Measurements from ENCODE around the gene SRSF3.
"Not testable (repeated sequence)": the region's sequence is repeated elsewhere in the genome, so short reads cannot be mapped to it uniquely, and the experiment has no call there.

Gene SRSF3

DNA sequence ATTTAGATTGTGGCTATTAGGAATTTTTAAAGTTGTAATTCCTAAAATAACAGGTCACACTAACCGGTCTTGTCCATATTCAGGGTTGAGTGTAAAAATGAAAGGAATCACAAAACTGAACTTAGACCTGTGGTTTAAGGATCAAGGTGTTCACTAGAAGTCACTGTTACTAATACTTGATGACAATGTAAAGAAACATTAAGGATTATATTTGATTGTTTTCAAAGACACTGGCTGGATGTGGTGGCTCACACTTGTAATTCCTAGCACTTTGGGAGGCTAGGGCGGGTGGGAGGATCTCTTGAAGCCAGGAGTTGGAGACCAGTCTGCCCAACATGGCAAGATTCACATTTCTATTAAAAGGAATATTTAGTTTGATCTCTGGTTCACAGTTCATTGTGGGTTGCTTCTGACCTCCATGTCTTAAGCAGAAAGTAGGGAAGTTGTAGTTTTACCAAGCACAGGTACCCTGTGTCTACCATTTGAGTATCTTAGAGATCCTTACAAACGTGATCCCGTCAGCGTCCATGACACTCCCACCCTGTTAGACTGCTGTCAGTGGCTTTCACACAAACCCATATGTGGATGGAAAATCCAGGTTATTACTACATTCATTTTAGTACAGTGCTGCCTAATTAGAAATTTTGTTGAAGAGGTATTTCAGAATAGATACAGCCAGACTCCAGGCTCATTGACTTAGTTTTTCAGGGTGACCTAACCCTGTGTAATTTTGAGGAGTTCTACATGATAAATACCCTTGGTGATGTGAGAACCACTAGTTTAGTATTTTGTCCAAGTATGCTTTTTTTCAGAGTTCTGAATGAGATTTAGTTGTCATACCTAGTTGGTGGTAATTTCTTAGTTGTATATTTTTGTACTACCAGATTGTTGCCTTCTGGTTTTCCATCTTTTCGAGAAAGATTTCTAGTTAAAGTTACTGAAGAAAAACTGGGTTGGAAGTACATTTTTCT lies 10.2 kb downstream of the SRSF3 start:
- Histone ChIP-seq H3K36me3 (ENCODE audit: control insufficient read depth, insufficient read depth, low read length) (peaks cover 79% of the 10 kb centered on the region), H3K4me3 (ENCODE audit: insufficient read depth, low read depth, low read length) (no peak overlapping the region), H3K9me3 (ENCODE audit: control insufficient read depth, low read length) (no peaks in the 10 kb centered on the region), H3K27me3 (ENCODE audit: control insufficient read depth, insufficient read depth, low read length, poor library complexity, severe bottlenecking) (no peaks in the 10 kb centered on the region), H3K27ac (ENCODE audit: insufficient read depth, low read depth, low read length, poor library complexity, severe bottlenecking) (no peak overlapping the region), H3K4me1 (ENCODE audit: control insufficient read depth, insufficient read depth, low read length) (peaks cover 11% of the 10 kb centered on the region)
- 96% methylated on average over 6 of the region's 6 CpGs for WGBS, 2 experiments

DNA sequence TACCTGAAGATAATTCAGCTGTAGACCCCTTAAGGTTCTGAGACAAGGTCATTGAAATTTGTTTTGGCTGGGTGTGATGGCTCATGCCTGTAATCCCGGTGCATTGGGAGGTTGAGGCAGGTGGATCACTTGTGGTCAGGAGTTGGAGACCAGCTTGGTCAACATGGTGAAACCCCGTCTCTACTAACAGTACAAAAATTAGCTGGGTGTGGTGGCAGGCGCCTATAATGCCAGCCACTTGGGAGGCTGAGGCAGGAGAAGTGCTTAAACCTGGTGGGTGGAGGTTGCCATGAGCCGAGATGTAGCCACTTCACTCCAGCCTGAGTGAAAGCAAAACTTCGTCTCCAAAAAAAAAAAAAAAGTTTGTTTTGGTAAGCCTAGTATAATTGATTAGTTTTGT lies 11.0 kb downstream of the SRSF3 start:
- H3K4me3 ChIP-seq (ENCODE audit: insufficient read depth, low read depth, low read length) = no peak overlapping the region
- H3K9me3 ChIP-seq (ENCODE audit: control insufficient read depth, low read length) = no peaks in the 10 kb centered on the region
- WGBS, 2 experiments = 96 to 98% methylated on average over 5 of the region's 5 CpGs
- H3K36me3 ChIP-seq (ENCODE audit: control insufficient read depth, insufficient read depth, low read length) = peaks cover 74% of the 10 kb centered on the region
- H3K27ac ChIP-seq (ENCODE audit: insufficient read depth, low read depth, low read length, poor library complexity, severe bottlenecking) = no peak overlapping the region
- H3K4me1 ChIP-seq (ENCODE audit: control insufficient read depth, insufficient read depth, low read length) = peaks cover 3% of the 10 kb centered on the region
- H3K27me3 ChIP-seq (ENCODE audit: control insufficient read depth, insufficient read depth, low read length, poor library complexity, severe bottlenecking) = no peaks in the 10 kb centered on the region

DNA sequence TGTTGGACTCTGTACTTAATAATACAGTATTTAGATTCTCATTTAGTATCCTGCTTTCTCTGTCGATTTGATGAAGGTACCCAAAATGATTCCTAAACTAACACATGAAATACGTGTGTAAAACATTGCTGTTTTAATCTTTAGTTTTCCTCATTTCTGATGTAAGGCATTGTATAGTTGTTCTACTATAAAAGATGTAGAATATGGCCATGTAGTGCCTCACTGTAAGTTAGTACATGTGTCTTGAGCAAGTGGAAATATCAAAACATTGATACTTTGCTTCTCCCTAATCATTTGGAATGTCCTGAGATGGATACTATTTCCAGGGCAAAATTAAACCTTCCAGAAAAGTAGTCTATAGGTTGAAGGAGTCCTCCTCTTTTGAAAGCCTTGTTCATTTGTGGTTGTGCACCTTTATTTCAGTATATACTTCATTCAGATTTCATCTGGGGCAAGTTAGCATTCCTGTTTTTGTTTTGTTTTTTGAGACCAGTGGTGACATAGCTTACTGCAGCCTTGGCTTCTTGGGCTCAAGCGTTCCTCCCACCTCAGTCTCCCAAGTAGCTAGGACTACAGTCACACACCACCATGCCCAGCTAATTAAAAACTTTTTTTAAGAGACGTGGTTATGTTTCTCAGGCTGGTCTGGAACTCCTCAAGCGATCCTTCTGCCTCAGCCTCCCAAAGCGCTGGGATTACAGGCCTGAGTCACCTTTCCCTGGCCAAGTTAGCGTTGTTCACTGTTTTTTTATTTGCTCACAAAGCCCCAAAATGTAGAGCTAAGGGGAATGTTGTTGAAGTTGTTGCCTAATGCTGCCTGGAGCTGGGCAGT lies 11.6 kb downstream of the SRSF3 start:
- Histone ChIP-seq H3K36me3 (ENCODE audit: control insufficient read depth, insufficient read depth, low read length) (peaks cover 72% of the 10 kb centered on the region), H3K27me3 (ENCODE audit: control insufficient read depth, insufficient read depth, low read length, poor library complexity, severe bottlenecking) (no peaks in the 10 kb centered on the region), H3K4me3 (ENCODE audit: insufficient read depth, low read depth, low read length) (no peak overlapping the region), H3K4me1 (ENCODE audit: control insufficient read depth, insufficient read depth, low read length) (no peaks in the 10 kb centered on the region), H3K27ac (ENCODE audit: insufficient read depth, low read depth, low read length, poor library complexity, severe bottlenecking) (peak overlapping the region; percentile 16), H3K9me3 (ENCODE audit: control insufficient read depth, low read length) (no peaks in the 10 kb centered on the region)
- WGBS, 2 experiments = 91 to 95% methylated on average over 7 of the region's 7 CpGs

DNA sequence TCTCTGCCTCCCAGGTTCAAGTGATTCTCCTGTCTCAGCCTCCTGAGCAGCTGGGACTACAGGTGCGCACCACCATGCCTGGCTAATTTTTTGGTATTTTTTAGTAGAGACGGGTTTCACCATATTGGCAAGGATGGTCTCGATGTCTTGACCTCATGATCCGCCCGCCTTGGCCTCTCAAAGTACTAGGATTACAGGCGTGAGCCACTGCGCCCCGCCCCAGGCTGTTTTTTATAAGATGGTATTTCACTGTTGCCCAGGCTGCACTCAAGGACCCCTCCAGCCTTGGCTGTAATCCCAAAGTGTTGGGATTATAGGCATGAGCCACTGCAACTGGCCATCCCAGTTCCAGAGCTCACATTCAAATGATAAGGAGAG lies 13.1 kb downstream of the SRSF3 start:
- 92% methylated on average over 8 of the region's 8 CpGs for WGBS, 2 experiments
- Histone ChIP-seq H3K36me3 (ENCODE audit: control insufficient read depth, insufficient read depth, low read length) (peaks cover 63% of the 10 kb centered on the region), H3K27ac (ENCODE audit: insufficient read depth, low read depth, low read length, poor library complexity, severe bottlenecking) (peak overlapping the region; percentile 2)
- not testable (repeated sequence) for H3K4me3 ChIP-seq (ENCODE audit: insufficient read depth, low read depth, low read length); H3K4me1 ChIP-seq (ENCODE audit: control insufficient read depth, insufficient read depth, low read length); H3K27me3 ChIP-seq (ENCODE audit: control insufficient read depth, insufficient read depth, low read length, poor library complexity, severe bottlenecking); H3K9me3 ChIP-seq (ENCODE audit: control insufficient read depth, low read length)

DNA sequence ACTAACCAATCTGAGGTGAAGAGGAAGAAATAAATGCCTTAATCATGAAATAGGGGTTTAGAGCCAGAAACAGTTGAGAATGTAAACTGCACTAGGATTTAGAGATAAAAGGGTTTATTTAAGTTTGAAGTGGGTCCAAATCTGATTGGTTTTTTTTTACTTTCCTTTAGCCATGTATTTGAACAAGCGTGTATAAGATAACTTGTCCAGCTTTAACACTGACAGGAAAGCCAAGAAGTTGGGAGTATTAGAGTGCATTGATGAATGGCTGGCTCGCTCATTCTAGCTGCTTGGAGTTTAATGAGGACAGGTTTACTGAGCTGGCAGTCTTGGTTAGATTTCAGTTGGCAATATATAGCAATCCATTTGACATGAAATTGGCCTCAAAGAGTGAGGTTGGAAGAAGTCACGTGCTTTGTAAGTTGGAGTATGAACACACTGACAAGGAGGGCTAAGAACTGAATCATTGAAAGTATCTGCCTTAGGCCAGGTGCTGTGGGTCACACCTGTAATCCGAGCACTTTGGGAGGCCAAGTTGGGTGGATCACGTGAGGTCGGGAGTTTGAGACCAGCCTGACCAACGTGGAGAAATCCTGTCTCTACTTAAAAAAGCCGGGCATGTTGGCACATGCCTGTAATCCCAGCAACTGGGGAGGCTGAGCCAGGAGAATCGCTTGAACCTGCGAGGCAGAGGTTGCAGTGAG lies 13.7 kb downstream of the SRSF3 start:
- Histone ChIP-seq H3K4me3 (ENCODE audit: insufficient read depth, low read depth, low read length) (no peak overlapping the region), H3K27me3 (ENCODE audit: control insufficient read depth, insufficient read depth, low read length, poor library complexity, severe bottlenecking) (no peaks in the 10 kb centered on the region), H3K4me1 (ENCODE audit: control insufficient read depth, insufficient read depth, low read length) (no peaks in the 10 kb centered on the region), H3K27ac (ENCODE audit: insufficient read depth, low read depth, low read length, poor library complexity, severe bottlenecking) (peak overlapping the region; percentile 2), H3K9me3 (ENCODE audit: control insufficient read depth, low read length) (no peaks in the 10 kb centered on the region), H3K36me3 (ENCODE audit: control insufficient read depth, insufficient read depth, low read length) (peaks cover 62% of the 10 kb centered on the region)
- whole genome bisulfite sequencing, 2 experiments = 93% methylated on average over 10 of the region's 10 CpGs

DNA sequence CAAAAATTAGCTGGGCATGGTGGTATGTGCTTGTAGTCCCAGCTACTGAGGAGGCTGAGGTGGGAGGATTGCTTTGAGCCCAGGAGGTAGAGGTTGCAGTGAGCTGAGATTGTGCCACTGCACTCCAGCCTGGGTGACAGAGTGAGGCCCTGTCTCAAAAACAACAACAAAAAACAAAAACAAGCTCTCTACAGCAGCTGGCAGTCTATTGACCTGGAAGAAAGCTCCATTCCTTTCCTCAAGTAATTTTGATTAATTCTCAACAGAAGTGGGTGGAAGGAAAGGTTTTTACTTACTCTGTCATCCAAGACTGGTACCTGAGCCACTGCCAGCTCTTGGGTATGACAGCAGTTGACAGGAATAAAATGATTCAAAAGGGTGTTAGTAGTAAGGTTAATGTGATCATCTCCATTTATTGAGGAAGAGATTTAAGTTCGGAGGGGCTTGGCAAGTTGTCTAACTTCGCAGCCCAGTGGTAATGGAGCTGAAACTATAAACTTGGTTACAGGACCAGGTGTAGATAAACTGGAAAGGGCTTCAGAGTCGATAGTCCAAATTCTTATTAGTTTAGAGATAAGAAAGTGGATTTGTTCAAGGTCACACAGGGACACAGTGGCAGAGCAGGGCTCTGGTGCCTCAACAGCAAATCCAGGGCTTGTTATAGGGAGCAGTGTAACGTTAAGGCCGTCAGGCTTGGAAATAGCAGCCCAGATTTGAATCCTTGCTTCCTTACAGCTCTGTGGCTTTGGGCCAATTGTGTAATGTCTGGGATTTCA lies 14.8 kb downstream of the SRSF3 start:
- no peak overlapping the region for H3K4me3 ChIP-seq (ENCODE audit: insufficient read depth, low read depth, low read length)
- H3K4me1 ChIP-seq (ENCODE audit: control insufficient read depth, insufficient read depth, low read length) = no peaks in the 10 kb centered on the region
- 92 to 96% methylated on average over 5 of the region's 5 CpGs for WGBS, 2 experiments
- peaks cover 53% of the 10 kb centered on the region for H3K36me3 ChIP-seq (ENCODE audit: control insufficient read depth, insufficient read depth, low read length)
- no peaks in the 10 kb centered on the region for H3K27me3 ChIP-seq (ENCODE audit: control insufficient read depth, insufficient read depth, low read length, poor library complexity, severe bottlenecking)
- H3K27ac ChIP-seq (ENCODE audit: insufficient read depth, low read depth, low read length, poor library complexity, severe bottlenecking) = no peak overlapping the region
- no peaks in the 10 kb centered on the region for H3K9me3 ChIP-seq (ENCODE audit: control insufficient read depth, low read length)

DNA sequence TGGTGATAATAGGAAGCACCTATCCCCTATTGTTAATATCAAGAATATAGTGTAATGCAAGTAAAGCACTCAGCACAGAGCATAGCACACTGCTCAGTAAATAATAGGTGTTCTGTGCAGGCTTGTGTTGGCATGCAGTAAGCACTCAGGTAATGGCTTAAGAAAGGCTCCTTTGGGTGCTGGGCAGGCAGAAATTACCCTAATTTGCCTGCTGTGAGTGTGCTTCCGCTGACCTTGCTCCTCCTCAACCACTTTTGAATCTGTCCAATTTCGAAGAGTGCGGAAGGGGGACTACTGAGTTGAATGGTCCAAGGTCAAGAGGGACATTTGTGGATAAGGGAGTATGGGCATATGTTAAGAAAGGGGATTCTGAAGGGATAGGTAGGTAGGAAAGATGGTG lies 15.4 kb downstream of the SRSF3 start:
- Histone ChIP-seq H3K4me3 (ENCODE audit: insufficient read depth, low read depth, low read length) (no peak overlapping the region), H3K9me3 (ENCODE audit: control insufficient read depth, low read length) (no peaks in the 10 kb centered on the region), H3K27me3 (ENCODE audit: control insufficient read depth, insufficient read depth, low read length, poor library complexity, severe bottlenecking) (no peaks in the 10 kb centered on the region), H3K4me1 (ENCODE audit: control insufficient read depth, insufficient read depth, low read length) (no peaks in the 10 kb centered on the region), H3K36me3 (ENCODE audit: control insufficient read depth, insufficient read depth, low read length) (peaks cover 47% of the 10 kb centered on the region), H3K27ac (ENCODE audit: insufficient read depth, low read depth, low read length, poor library complexity, severe bottlenecking) (peak overlapping the region; percentile 36)
- 96 to 99% methylated on average over 3 of the region's 3 CpGs for WGBS, 2 experiments

DNA sequence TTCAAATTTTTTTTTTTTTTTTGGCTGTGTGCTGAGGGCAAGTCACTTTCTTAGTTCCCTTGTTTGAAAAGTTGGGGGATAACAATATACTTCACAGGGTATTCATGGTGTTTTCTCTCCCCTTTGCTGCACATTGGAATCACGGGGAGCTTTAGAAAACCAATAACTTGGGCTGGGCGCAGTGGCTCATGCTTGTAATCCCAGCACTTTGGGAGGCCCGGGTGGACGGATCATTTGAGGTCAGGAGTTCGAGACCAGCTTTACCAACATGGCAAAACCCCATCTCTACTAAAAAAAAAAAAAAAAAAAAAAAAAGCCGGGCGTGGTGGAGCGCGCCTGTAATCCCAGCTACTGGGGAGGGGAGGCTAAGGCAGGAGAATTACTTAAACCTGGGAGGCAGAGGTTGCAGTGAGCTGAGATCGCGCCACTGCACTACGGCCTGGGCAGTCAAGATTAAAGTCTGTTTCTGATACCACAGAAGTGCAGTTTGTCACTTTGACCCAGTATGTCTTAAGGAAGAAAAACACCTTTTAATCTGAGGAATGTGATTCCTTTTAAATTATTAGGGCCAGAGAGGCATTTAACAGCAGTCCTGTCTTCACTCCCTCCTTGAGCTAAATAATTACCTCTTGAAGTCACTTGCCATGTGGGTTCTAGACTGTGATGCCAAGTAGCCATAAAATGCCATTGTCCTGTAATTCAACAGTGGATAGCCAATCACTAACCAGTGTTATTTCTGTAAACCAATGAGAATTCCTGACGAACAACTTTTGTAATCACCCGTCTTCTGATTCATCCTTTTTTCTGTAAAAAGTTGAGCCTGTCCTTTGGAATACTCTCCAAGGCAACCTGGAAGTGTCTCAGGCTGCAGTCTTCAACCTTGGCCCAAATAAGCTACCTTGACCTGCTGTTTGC lies 16.1 kb downstream of the SRSF3 start:
- Histone ChIP-seq H3K4me3 (ENCODE audit: insufficient read depth, low read depth, low read length) (no peak overlapping the region), H3K36me3 (ENCODE audit: control insufficient read depth, insufficient read depth, low read length) (peaks cover 40% of the 10 kb centered on the region), H3K27me3 (ENCODE audit: control insufficient read depth, insufficient read depth, low read length, poor library complexity, severe bottlenecking) (no peaks in the 10 kb centered on the region), H3K9me3 (ENCODE audit: control insufficient read depth, low read length) (no peaks in the 10 kb centered on the region), H3K4me1 (ENCODE audit: control insufficient read depth, insufficient read depth, low read length) (no peaks in the 10 kb centered on the region), H3K27ac (ENCODE audit: insufficient read depth, low read depth, low read length, poor library complexity, severe bottlenecking) (no peak overlapping the region)
- WGBS, 2 experiments = 92 to 95% methylated on average over 13 to 14 of the region's 14 CpGs

DNA sequence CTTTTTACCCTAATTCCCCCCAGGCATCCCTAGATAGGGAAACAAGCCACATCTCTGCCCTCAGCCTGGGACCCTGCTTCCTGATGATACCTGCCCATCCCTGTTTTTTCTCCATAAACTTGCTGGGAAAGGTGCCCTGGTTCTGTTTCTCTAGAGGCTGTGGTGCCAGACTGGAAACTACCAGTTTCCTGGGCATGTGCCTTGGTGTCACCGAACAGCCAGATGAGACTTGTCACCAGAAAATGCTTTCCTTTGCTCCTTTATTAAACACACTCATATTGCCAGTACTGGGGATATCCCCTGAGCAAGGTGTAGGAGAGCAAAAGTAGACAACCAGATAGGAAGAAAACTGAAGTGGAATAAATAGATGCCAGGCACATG lies 16.8 kb downstream of the SRSF3 start:
- no peak overlapping the region for H3K27ac ChIP-seq (ENCODE audit: insufficient read depth, low read depth, low read length, poor library complexity, severe bottlenecking)
- peaks cover 33% of the 10 kb centered on the region for H3K36me3 ChIP-seq (ENCODE audit: control insufficient read depth, insufficient read depth, low read length)
- no peaks in the 10 kb centered on the region for H3K27me3 ChIP-seq (ENCODE audit: control insufficient read depth, insufficient read depth, low read length, poor library complexity, severe bottlenecking)
- no peaks in the 10 kb centered on the region for H3K4me1 ChIP-seq (ENCODE audit: control insufficient read depth, insufficient read depth, low read length)
- H3K9me3 ChIP-seq (ENCODE audit: control insufficient read depth, low read length) = no peaks in the 10 kb centered on the region
- no peak overlapping the region for H3K4me3 ChIP-seq (ENCODE audit: insufficient read depth, low read depth, low read length)
- WGBS, 2 experiments = 89 to 97% methylated on average over 1 of the region's 1 CpG
